ENCODE measurements around the gene GRAMD2A.

GRCh38 chr15:72242775-72243370, 45.3 kb upstream of the GRAMD2A start:
- no peak for TF ChIP-seq EP300 (IDR thresholded peaks at IDR 0.05)
- TF ChIP-seq CTCF (IDR thresholded peaks at IDR 0.05): no peak
